GM21447 (cell line): Measurements from ENCODE around the gene BIN1.
"Not testable (repeated sequence)": the region's sequence is repeated elsewhere in the genome, so short reads cannot be mapped to it uniquely, and the experiment has no call there.

ENCODE experiments used
- ATAC-seq: cut with Tn5 transposase; IDR thresholded peaks from one replicate; pipeline ENCODE4 v1.9.1; 2021; ENCODE audit not compliant: unreplicated experiment

BIN1 gene

GRCh38 chr2:127134235-127134634, 27.3 kb upstream of the BIN1 start:
- ATAC-seq, result no peak

GRCh38 chr2:127133793-127134192, 26.8 kb upstream of the BIN1 start:
- ATAC-seq, result no peak

GRCh38 chr2:127130421-127130820, 23.5 kb upstream of the BIN1 start:
- ATAC-seq, result no peak

- no peak for ATAC-seq
Measured at GRCh38 chr2:127129937-127130336, 23.0 kb upstream of the BIN1 start.

GRCh38 chr2:127128445-127128904, 21.5 kb upstream of the BIN1 start:
- ATAC-seq, result peak; percentile 98

GRCh38 chr2:127125821-127126220, 18.9 kb upstream of the BIN1 start:
- ATAC-seq, result no peak

GRCh38 chr2:127124426-127124825, 17.5 kb upstream of the BIN1 start:
- ATAC-seq, result no peak

- no peak for ATAC-seq
Measured at GRCh38 chr2:127122361-127123027, 15.5 kb upstream of the BIN1 start.

- ATAC-seq, result no peak
Measured at GRCh38 chr2:127121776-127122176, 14.8 kb upstream of the BIN1 start.

- ATAC-seq, result no peak
Measured at GRCh38 chr2:127121353-127121752, 14.4 kb upstream of the BIN1 start.

GRCh38 chr2:127120408-127120807, 13.5 kb upstream of the BIN1 start:
- ATAC-seq, result not testable (repeated sequence)

- no peak for ATAC-seq
Measured at GRCh38 chr2:127118467-127118866, 11.5 kb upstream of the BIN1 start.

- no peak for ATAC-seq
Measured at GRCh38 chr2:127118038-127118437, 11.1 kb upstream of the BIN1 start.

- ATAC-seq, result no peak
Measured at GRCh38 chr2:127117603-127118002, 10.6 kb upstream of the BIN1 start.

GRCh38 chr2:127115471-127116199, 8.7 kb upstream of the BIN1 start:
- ATAC-seq, result no peak

- no peak for ATAC-seq
Measured at GRCh38 chr2:127110985-127111384, 4.0 kb upstream of the BIN1 start.

- no peak for ATAC-seq
Measured at GRCh38 chr2:127108090-127108523, 1.2 kb upstream of the BIN1 start.

- ATAC-seq, result peak; percentile 25
Measured at GRCh38 chr2:127107622-127107999, 657 bp upstream of the BIN1 start.

GRCh38 chr2:127106457-127106990, 430 bp downstream of the BIN1 start:
- peak; percentile 21 for ATAC-seq

GRCh38 chr2:127105656-127106456, 1.1 kb downstream of the BIN1 start:
- ATAC-seq, result no peak

- ATAC-seq, result no peak
Measured at GRCh38 chr2:127104881-127105655, 1.9 kb downstream of the BIN1 start.
